GM12878 (cell line): ENCODE results near the gene JCHAIN. TPM values are rescaled to one million over a fixed set of nuclear protein-coding genes. Genes with fewer than 3 reads are reported as not detected.
A peak's percentile ranks its signal among the peaks of the same experiment; 100 is the strongest.

Experiments used
- ATAC-seq: fragments of 200-7000 bp; cut with Tn5 transposase; 3 replicates; pipeline ENCODE4 v1.9.1; 2020; ENCODE audit warnings: mild to moderate bottlenecking, moderate library complexity
- BruUV-seq: library from RNA; stranded (reverse); fragments of 400-500 nt; replicated peaks from 2 replicates; lab custom pipeline; 2021; lab: Mats Ljungman, UMichigan
- CTCF ChIA-PET: fragments of 300-600 bp; sonication (Branson Sonifier 250); formaldehyde crosslinking; extraction: SDS; loops from one replicate; lab custom pipeline; 2021; ENCODE audit warnings: inconsistent platforms; lab: Yijun Ruan, JAX
- POLR2A ChIA-PET: fragments of 350-600 bp; formaldehyde crosslinking; extraction: SDS; loops from one replicate; lab custom pipeline; 2021; ENCODE audit warnings: inconsistent platforms; lab: Charles Lee
- RAD21 ChIA-PET: fragments of 300-600 bp; sonication (Branson Sonifier 250); formaldehyde crosslinking; loops from one replicate; lab custom pipeline; 2023; ENCODE audit warnings: antibody characterized with exemption; ENCODE audit not compliant: unreplicated experiment; lab: Charles Lee
- SMC1A ChIA-PET: fragments of 300-600 bp; sonication (Branson Sonifier 250); formaldehyde crosslinking; loops from one replicate; lab custom pipeline; 2023; ENCODE audit not compliant: unreplicated experiment, uncharacterized antibody; lab: Charles Lee
- DNase-seq: peaks from one replicate; pipeline ENCODE4 v3.0.0-alpha.2; 2011; ENCODE audit warnings: low read depth, low spot score
- FAIRE-seq: peaks from 3 replicates; lab custom pipeline; 2011; peaks lifted over from hg19 to GRCh38; lab: Jason Lieb, UNC
- H2AFZ ChIP-seq: 2 replicates; pipeline ENCODE4 v1.6.0; 2011; ENCODE audit warnings: low read depth, low read length, control low read depth; ENCODE audit not compliant: control insufficient read depth
- H3K27ac ChIP-seq: 2 replicates; pipeline ENCODE4 v1.5.1; 2011; ENCODE audit warnings: control low read depth; ENCODE audit not compliant: control insufficient read depth, insufficient read depth
- H3K27me3 ChIP-seq, 2 experiments: replicated peaks in 1 of 2; 2 replicates each; pipeline versions ENCODE4 v1.6.0 to v1.6.1; 2011; ENCODE audit warnings: low read length in 1 of 2; ENCODE audit not compliant: control insufficient read depth in 2 of 2, insufficient read depth in 2 of 2
- H3K36me3 ChIP-seq, 2 experiments: 2 replicates each; pipeline ENCODE4 v1.5.1; 2011; ENCODE audit warnings: low read length in 1 of 2; ENCODE audit not compliant: control insufficient read depth in 2 of 2, insufficient read depth in 2 of 2
- H3K4me1 ChIP-seq: 2 replicates; pipeline ENCODE4 v1.6.1; 2011; ENCODE audit warnings: mild to moderate bottlenecking, low read length, moderate library complexity, mixed read lengths; ENCODE audit not compliant: control insufficient read depth, insufficient read depth
- H3K4me2 ChIP-seq: 2 replicates; pipeline ENCODE4 v1.6.0; 2011; ENCODE audit warnings: control low read depth; ENCODE audit not compliant: control insufficient read depth, insufficient read depth
- H3K4me3 ChIP-seq: fragments of 200-600 bp; sonication (generic); 2 replicates; pipeline ENCODE4 v1.5.1; 2016
- H3K79me2 ChIP-seq: 2 replicates; pipeline ENCODE4 v1.6.0; 2011; ENCODE audit warnings: low read length; ENCODE audit not compliant: control insufficient read depth, insufficient read depth
- H3K9ac ChIP-seq: 2 replicates; pipeline ENCODE4 v1.8.0; 2011; ENCODE audit warnings: low read length, control low read depth, mixed read lengths; ENCODE audit not compliant: control insufficient read depth, insufficient read depth
- H3K9me3 ChIP-seq: replicated peaks from 3 replicates; pipeline ENCODE4 v1.5.1; 2011; ENCODE audit warnings: mild to moderate bottlenecking, low read length; ENCODE audit not compliant: control insufficient read depth, insufficient read depth
- H4K20me1 ChIP-seq: 2 replicates; pipeline ENCODE4 v1.6.0; 2011; ENCODE audit not compliant: control insufficient read depth, insufficient read depth
- NFYB ChIP-seq: IDR thresholded peaks from 2 replicates; pipeline ENCODE4 v1.6.1; 2011; ENCODE audit warnings: low read depth, mild to moderate bottlenecking, low read length, improper control_type of control experiment, moderate library complexity; ENCODE audit not compliant: insufficient read depth
- SRF ChIP-seq, 2 experiments: IDR thresholded peaks; 2 replicates each; pipeline ENCODE4 v1.6.1; 2011; ENCODE audit warnings: low read depth in 2 of 2, low read length in 2 of 2, mild to moderate bottlenecking in 1 of 2, moderate library complexity in 1 of 2
- WGBS: methylation state at CpG from one replicate; pipeline ENCODE4 v1.1.6; 2016; ENCODE audit warnings: low lambda C conversion rate; ENCODE audit not compliant: insufficient replicate concordance, insufficient coverage; ENCODE audit errors: missing lambda C conversion rate; 5-methylcytosine and 5-hydroxymethylcytosine counted together
- in situ Hi-C: fragments of 300-500 bp; cut with MboI; formaldehyde crosslinking; loops from 9 replicates; pipeline ENCODE4 v1.14.3; 2018; ENCODE audit warnings: mixed read lengths
- intact Hi-C: fragments of 100-400 bp; cut with micrococcal nuclease; formaldehyde crosslinking; loops from one replicate; pipeline ENCODE4 v1.14.2; 2022; ENCODE audit not compliant: unreplicated experiment
- polyA plus RNA-seq, 11 experiments: library from polyadenylated mRNA; depleted of rRNA in 4 of 11; unstranded in 6 of 11; stranded (reverse) in 5 of 11; fragments of >200 nt; fragmentation: Nextera tagmentation in 4 of 11; fragmentation: Illumina TruSeq in 1 of 11; extraction: Ambion mirVana in 4 of 11; extraction: Trizol in 1 of 11; gene quantifications; 1 replicate in 1 of 11; 2 replicates in 10 of 11; pipeline versions ENCODE4 v1.2.1 to v1.2.3, GENCODE V29; 2011 to 2016; ENCODE audit warnings: inconsistent platforms in 2 of 11, missing spikeins in 2 of 11, low read depth in 1 of 11
- total RNA-seq, 4 experiments: library from RNA; depleted of rRNA in 3 of 4; stranded (reverse); fragments of >200 nt in 3 of 4; fragmentation: Illumina TruSeq in 1 of 4; extraction: Trizol in 1 of 4; gene quantifications; 2 replicates each; pipeline versions ENCODE4 v1.2.1 to v1.2.3, GENCODE V29; 2013 to 2021
- TF ChIP-seq, protein P1 (sequence below): fragments of 450-650 bp; IDR thresholded peaks from 2 replicates; pipeline ENCODE4 v1.6.1; 2017; ENCODE audit warnings: mild to moderate bottlenecking, moderate library complexity
- TF ChIP-seq, protein P2 (sequence below): IDR thresholded peaks from 2 replicates; pipeline ENCODE4 v1.6.1; 2012; ENCODE audit warnings: low read depth, low read length, improper control_type of control experiment

The JCHAIN gene
- total and polyA plus RNA-seq, 10 of the 15 experiments (the other 5 are each of a cell fraction or from before 2014, with no cell fraction given) = 188 to 1,045 (median 486) TPM

DNA sequence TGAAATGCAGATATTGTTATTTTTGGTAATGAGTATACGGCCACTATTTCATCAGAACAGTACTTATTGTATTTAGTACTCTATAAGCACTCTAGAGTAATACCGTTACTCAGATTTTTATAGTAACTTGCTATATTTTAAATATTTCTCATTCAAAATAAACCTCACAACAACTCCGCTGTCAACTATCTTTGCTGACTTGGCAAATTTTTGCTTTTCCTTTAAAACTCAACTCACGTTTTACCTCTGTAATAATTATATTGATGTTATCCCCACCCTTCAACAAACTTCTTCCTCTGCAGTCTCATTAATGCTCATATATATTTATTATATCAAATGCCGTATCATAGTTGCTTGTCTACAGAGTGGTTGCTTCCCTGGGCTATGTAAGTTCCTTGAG, 9.0 kb downstream of the JCHAIN start (continued):
- TF ChIP-seq, protein P1, sequence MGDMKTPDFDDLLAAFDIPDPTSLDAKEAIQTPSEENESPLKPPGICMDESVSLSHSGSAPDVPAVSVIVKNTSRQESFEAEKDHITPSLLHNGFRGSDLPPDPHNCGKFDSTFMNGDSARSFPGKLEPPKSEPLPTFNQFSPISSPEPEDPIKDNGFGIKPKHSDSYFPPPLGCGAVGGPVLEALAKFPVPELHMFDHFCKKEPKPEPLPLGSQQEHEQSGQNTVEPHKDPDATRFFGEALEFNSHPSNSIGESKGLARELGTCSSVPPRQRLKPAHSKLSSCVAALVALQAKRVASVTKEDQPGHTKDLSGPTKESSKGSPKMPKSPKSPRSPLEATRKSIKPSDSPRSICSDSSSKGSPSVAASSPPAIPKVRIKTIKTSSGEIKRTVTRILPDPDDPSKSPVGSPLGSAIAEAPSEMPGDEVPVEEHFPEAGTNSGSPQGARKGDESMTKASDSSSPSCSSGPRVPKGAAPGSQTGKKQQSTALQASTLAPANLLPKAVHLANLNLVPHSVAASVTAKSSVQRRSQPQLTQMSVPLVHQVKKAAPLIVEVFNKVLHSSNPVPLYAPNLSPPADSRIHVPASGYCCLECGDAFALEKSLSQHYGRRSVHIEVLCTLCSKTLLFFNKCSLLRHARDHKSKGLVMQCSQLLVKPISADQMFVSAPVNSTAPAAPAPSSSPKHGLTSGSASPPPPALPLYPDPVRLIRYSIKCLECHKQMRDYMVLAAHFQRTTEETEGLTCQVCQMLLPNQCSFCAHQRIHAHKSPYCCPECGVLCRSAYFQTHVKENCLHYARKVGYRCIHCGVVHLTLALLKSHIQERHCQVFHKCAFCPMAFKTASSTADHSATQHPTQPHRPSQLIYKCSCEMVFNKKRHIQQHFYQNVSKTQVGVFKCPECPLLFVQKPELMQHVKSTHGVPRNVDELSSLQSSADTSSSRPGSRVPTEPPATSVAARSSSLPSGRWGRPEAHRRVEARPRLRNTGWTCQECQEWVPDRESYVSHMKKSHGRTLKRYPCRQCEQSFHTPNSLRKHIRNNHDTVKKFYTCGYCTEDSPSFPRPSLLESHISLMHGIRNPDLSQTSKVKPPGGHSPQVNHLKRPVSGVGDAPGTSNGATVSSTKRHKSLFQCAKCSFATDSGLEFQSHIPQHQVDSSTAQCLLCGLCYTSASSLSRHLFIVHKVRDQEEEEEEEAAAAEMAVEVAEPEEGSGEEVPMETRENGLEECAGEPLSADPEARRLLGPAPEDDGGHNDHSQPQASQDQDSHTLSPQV = no peak
- no peak for TF ChIP-seq SRF (IDR thresholded peaks at IDR 0.05; ENCODE audit: low read depth in 2 of 2, low read length in 2 of 2)

DNA sequence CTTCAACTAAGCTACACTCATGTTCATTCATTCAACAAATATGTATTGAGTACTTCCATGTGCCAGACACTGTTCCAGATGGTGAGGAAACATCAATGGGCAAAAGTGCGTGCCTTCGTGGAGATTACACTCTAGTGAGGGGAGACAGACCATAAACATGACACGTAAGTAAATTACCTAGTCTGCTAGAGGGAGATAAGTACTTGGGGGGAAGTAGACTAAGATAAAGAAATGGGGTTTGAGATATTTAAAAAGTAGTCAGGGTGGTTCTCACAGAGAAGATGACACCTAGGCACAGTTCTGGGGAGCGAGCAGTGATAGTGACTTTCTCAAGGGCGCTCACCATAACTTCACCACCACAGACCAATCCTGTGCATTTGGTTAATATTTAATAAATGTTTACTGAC, 11.7 kb downstream of the JCHAIN start:
- Histone ChIP-seq H3K36me3 (peaks cover 0 to 3% of the 10 kb centered on the region in 2 experiments; a peak in 1 of 4 replicates), H3K4me2 (no peak overlapping the region), H3K4me1 (no peaks in the 10 kb centered on the region), H2AFZ (no peak overlapping the region), H3K27ac (no peak overlapping the region), H3K27me3 (no peaks in the 10 kb centered on the region), H3K9me3 (no peaks in the 10 kb centered on the region), H4K20me1 (no peaks in the 10 kb centered on the region), H3K4me3 (no peak overlapping the region), H3K79me2 (no peaks in the 10 kb centered on the region), H3K9ac (no peak overlapping the region)
- DNase-seq (no peak), ATAC-seq (peak; percentile 25; the same call in 2 of the 3 replicates), FAIRE-seq (no peak)
- WGBS = 81% methylated on average over 5 of the region's 5 CpGs
- in situ Hi-C loops = no loop called here
- BruUV-seq = no TSS peak
- ChIA-PET POLR2A (interaction anchor here (0.6 kb wide), 1 partner anchor 74 kb away, joined by 3 read pairs; no protein-coding TSS in a partner anchor), SMC1A (interaction anchor here (0.6 to 1.3 kb wide), 11 partner anchors 13 to 1361 kb away, joined by 3 to 5 read pairs (median 4); no protein-coding TSS in a partner anchor), RAD21 (interaction anchor here (0.9 to 1.4 kb wide), 5 partner anchors 36 to 355 kb away, joined by 3 to 5 read pairs (median 3); no protein-coding TSS in a partner anchor), CTCF (interaction anchor here (1.0 to 1.3 kb wide), 6 partner anchors 31 to 355 kb away, joined by 3 to 7 read pairs (median 4); partner anchors contain the start of gene UTP3)
- intact Hi-C loops = loop anchor here (2.0 to 10.0 kb wide), 5 partner anchors 83 to 610 kb away; partner anchors contain the start of gene GRSF1
- TF ChIP-seq NFYB = 0 out of 2 replicates have a peak, but pooled peaks have one; percentile 12
- TF ChIP-seq, protein P2, sequence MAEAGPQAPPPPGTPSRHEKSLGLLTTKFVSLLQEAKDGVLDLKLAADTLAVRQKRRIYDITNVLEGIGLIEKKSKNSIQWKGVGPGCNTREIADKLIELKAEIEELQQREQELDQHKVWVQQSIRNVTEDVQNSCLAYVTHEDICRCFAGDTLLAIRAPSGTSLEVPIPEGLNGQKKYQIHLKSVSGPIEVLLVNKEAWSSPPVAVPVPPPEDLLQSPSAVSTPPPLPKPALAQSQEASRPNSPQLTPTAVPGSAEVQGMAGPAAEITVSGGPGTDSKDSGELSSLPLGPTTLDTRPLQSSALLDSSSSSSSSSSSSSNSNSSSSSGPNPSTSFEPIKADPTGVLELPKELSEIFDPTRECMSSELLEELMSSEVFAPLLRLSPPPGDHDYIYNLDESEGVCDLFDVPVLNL = no peak
